GM18517 (cell line): ENCODE results near the gene PTPRN2.
"Not testable (repeated sequence)": the region's sequence is repeated elsewhere in the genome, so short reads cannot be mapped to it uniquely, and the experiment has no call there.

Experiments used
- ATAC-seq: cut with Tn5 transposase; IDR thresholded peaks from one replicate; pipeline ENCODE4 v1.9.1; 2021; ENCODE audit warnings: mild to moderate bottlenecking, moderate library complexity; ENCODE audit not compliant: unreplicated experiment

PTPRN2 gene

DNA sequence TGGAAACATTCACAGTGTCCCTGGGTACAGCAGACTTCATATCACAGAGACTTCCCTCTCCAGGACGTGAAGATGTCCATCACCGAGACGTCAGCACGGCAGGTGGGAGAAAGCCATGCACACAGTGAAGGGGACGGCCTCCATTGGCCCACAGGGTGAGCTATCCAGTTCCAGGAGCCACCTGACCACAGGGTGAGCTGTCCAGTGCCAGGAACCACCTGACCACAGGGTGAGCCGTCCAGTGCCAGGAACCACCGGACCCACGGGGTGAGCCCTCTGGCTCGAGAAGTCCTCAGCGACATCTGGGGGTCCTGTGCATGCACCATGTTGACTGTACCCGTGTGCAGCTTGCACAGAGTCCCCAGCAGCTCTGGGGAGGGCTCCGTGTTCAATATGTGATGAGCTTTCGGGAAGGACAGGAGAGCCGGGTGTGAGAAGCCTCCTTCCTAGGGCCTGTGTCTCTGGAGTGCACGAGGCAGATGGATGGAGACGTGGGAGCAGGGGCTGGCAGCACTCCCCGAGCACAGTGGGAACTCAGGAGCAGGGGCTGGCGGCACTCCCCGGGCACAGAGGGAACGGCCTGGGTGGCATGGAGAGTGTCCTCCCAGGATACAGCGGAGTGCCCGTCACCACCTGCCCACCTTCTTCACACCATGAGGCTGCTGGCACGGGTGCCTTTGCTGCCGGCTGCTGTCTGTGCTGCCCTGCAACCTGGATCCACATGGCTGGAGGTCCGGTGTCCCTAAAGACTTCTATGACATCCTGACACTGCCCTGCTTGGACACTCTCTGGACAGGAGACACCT is 634.6 kb downstream of the PTPRN2 start:
- ATAC-seq, result no peak

DNA sequence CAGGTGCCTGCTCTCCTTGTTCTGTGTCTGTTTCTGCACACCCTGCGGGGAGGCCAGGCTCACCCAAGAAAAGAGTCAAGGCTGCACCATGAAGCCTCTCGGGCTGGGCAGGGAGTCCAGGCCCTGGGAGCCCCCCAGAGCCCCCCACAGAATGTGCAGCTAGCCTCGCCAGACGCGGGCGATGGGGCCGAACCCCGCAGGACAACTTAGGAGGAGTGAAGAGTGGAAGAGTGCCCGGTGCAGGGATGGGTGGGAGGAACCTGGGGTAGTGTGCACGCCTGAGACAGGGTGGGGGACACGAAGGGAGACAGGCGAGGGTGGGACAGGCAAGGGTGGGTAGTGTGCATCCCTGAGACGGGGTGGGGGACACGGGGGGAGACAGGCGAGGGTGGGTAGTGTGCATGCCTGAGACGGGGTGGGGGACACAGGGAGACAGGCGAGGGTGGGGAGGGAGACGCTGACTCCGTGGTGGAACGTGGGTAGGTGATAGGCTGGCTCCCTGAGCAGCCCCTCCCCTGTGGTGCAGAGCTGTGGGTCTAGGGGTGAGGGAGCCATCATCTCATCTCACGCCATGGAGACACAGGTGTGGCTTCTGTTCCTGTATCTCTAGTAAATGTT is 635.5 kb downstream of the PTPRN2 start:
- no peak for ATAC-seq

DNA sequence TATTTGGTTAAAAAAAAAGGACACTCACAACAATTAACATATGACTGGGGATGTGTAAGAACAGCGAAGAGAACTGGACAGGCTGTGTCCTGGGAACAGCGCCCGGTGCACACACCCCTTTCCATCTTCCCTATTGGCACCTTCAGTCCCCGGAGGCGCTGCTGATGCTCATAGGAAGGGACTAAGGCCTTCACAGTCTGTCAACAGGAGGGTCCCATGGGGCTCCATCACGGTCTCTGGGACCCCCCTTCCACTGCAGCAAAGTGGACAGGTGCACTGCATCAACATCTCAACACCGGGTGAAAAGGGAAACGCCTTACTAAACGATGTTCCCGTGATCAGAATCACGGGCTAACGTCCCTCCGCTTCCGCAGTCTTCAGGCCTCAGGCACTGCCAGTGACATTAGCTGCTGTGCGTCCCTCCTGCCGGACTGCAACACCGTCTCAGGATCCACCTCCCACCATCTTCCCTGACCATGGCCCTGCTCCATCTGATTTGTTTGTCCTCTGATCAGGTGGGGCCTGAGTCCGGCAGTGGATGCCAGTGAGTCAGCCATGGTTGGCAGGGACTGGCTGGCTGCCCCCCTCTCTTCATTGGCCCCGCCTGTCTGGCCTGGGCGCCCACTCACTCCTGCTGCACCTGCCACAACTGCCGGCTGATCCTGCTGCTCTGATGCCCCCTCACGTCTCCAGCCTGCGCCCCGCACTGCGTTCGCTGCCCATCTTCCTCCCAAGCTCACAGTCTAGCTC is 636.1 kb downstream of the PTPRN2 start:
- ATAC-seq, result no peak

DNA sequence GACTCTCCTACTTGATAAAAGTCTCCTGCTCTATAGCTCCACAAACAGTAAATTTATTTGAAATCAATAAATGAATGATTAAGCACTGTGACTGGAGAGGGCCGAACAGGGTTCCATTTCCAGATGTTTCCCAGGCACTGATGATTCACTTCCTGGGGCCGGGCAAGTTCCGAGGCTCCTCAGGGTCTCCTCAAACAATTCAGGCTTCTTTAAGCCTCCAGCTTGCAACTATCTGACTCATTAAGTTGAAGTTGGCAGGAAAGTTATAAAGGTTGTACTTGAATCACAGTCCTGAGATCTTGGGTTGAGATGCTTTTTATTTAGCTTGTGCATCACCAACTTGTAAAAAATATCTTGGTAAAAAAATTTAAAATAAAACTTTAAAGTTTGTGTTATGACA is 637.9 kb downstream of the PTPRN2 start:
- no peak for ATAC-seq

DNA sequence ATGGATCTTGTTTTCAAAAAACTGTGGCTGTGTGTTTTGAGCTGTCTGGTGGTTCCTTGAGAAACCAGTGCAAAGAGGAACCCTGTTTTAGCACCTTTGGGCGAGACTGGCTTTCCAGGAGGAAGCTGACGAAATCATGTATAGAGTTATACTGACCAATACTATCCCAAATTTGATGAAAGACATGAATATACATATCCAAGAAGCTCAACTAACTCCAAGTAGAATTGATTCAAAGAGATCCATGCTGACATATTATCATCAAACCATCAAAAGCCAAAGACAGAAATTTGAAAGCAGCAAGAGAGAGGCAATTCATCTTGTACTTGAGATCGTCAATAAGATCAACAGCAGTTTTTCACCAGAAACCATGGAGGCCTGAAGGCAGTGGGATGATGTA is 640.1 kb downstream of the PTPRN2 start:
- ATAC-seq, result no peak

DNA sequence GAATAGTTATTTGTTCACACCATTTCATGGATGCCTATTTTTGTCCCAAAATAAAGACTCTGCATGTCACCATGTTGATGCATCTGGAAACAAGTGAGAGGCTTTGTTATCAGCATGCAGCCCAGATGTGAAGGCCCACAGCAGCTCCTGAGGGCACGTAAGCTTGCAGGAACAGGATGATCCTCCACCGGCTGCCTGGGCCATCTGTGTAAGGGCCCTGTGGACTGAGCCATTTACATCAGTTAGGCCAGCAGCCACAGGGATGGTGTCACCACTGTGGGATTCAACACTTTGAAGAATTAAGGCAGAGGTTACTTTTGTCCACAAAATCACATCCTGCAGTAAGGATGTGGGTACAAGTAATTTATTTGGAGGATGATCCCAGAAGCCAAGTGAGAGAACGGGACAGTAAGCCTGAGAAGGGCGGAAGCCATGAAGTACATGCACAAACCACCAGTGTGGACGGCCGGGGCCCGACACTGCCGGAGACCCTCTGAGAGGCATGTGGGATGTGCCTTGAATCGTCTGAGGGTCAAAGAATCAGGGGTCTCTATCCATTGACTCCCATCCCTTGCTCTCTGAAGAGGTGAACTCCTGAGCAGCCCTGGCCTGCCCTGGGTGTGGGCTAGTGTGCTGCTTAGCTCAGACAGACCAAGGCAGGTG is 641.1 kb downstream of the PTPRN2 start:
- ATAC-seq, result no peak

DNA sequence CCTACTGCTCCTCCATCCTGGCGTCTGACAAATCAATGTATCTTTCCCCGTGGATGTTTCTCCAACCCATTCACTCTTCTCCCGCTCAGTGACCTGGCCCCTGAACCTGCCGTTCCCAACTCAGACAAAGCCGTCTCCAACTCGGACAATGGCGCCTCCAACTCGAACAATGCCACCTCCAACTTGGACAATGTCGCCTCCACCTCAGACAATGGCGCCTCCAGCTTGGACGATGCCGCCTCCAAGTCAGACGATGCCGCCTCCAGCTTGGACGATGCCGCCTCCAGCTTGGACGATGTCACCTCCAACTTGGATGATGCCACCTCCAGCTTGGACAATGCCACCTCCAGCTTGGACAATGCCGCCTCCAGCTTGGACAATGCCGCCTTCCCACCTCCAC is 642.2 kb downstream of the PTPRN2 start:
- no peak for ATAC-seq

DNA sequence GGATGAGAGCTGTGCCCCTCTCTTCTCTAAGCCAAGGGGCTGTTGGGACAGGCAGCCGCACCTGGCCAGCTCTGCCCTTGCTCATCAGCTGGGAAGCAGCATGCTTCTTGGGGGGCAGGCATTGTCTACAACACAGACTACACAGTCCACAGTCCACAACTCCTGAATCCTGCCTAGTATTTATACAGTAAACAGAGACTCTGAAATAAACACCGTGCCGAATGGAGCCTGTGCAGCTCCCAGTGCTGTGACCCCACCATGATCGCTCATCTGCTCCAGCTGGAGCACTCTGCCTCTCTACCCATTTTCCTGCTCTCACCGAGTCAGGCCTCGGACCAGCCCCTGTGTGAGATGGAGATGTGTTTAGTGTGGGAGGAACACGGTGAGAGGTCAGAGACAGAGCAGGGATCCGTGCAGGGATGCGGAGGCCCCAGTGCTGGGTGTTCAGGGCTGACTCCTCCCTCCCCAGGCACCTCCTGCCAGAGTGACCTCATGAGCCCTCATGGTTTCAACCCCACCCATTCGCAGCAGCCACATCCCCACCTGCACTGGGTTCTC is 642.8 kb downstream of the PTPRN2 start:
- no peak for ATAC-seq

DNA sequence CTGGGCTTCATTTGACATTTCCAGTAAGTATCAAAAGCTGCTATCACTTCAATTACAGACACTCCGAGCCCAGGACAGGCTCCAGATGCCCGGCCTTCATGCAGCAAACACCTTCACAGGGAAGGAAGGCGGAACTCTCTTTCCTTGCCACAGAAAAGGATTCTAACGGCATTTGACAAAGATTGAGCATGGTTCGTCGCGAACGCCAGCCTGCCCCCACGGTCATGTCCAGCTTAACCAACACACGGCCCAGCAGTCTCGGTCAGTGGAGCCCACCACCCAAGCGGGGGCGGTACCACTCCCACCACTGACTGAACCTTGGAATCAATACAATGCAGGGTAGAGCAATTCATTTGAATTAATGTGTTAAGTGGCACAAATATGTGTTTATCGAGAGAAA is 643.6 kb downstream of the PTPRN2 start:
- no peak for ATAC-seq

DNA sequence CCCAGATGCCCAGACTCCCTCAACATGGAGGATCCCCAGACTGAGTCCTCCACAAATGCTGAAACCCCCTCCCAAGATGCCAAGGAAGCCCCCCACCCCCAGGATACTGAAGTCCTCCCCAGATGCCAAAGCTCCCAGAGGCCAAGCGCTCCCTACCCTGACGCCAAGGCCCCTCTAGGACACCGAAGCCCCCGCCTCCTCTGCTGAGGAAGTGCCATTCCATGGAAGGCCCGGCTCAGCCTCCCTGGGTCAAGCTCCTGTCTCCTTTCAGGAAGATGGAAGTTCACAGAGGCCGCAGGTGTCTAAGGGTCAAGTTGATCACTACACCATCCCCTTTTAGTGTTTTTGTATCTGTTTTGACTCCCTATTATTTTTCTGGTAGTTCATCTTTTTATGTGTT is 644.1 kb downstream of the PTPRN2 start:
- ATAC-seq, result no peak

DNA sequence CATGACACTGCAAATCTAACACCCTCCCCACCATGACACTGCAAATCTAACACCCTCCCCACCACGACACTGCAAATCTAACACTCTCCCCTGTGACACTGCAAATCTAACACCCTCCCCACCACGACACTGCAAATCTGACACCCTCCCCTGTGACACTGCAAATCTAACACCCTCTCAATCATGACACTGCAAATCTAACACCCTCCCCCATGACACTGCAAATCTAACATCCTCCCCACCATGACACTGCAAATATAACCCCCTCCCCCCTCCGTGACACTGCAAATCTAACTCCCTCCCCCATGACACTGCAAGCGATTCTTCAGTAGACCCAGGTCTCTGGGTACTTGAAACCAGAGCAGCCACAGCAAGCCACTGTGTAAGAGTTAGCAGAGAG is 646.4 kb downstream of the PTPRN2 start:
- no peak for ATAC-seq

DNA sequence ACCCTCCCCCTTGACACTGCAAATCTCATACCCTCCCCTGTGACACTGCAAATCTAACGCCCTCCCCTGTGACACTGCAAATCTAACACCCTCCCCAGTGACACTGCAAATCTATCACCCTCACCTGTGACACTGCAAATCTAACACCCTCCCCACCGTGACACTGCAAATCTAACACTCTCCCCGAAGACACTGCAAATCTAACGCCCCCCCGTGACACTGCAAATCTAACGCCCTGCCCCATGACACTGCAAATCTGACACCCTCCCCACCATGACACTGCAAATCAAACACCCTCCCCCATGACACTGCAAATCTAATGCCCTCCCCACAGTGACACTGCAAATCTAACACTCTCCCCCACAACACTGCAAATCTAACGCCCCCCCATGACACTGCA is 647.1 kb downstream of the PTPRN2 start:
- no peak for ATAC-seq

DNA sequence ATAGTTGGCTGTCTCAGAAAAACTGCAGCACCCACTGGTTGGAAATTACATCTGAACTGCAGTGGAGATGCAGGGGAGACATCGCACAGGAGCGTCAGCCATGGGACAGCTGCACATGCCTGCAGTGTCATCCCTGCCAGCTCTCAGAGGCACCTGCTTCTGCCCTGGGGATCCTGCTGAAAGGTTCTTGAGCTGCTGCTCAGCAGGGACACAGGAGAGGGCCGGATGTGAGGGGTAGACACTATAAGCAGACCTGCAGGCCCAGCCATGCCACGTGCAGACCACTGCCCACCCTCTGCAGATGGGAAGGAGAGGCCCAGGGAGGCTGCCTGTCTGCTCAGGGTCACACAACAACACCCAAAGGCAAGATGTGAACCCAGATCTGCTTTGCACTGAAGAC is 649.4 kb downstream of the PTPRN2 start:
- ATAC-seq, result no peak

DNA sequence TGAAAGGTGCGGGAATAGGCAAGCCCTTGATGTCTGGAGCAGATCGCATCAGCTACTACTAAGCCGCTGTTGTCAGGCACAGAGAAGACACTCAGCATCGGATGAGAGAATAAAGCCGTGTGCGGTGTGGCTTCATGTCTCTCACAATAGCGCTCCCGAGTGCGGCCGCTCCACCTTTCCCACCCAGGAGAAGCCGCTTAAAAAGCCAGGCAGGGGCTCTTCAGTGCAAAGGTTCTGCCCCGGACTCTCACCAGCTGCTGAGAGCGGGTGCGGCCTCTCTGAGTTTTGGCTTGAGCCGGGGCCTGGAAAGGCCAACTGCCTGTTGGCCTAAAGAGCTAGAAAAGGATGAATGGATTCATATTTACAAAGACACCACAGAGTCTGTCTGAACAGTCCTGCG is 650.2 kb downstream of the PTPRN2 start:
- no peak for ATAC-seq

DNA sequence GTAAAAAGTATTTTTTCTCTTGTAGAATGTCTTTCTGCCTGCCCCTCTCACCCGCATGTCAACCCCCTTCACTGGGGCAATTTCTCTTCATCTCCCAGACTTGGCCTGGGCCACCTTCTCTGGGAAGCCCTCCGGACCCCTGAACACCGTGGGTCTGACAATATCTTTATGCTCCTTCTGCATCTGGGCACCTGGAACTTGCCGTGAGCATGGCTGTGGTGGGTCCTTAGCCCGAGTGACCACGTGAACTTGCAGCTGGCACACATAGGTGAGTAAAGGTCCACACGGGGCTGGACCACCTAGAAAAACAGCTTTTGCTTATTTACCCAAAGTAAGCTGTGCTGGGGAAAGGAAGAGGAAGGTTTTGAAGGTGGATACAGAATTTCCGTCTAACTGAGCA is 650.6 kb downstream of the PTPRN2 start:
- no peak for ATAC-seq

DNA sequence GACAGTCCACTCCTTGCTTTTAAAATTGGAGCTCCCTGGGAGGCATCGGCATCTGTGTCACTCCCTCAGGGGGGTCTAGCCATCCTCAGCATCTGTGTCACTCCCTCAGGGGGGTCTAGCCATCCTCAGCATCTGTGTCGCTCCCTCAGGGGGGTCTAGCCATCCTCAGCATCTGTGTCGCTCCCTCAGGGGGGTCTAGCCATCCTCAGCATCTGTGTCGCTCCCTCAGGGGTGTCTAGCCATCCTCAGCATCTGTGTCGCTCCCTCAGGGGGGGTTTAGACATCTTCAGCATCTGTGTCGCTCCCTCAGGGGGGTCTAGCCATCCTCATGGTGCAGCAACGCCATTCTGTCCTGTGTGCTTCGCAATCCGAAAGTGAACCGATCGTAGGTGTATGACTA is 651.9 kb downstream of the PTPRN2 start:
- ATAC-seq, result not testable (repeated sequence)

DNA sequence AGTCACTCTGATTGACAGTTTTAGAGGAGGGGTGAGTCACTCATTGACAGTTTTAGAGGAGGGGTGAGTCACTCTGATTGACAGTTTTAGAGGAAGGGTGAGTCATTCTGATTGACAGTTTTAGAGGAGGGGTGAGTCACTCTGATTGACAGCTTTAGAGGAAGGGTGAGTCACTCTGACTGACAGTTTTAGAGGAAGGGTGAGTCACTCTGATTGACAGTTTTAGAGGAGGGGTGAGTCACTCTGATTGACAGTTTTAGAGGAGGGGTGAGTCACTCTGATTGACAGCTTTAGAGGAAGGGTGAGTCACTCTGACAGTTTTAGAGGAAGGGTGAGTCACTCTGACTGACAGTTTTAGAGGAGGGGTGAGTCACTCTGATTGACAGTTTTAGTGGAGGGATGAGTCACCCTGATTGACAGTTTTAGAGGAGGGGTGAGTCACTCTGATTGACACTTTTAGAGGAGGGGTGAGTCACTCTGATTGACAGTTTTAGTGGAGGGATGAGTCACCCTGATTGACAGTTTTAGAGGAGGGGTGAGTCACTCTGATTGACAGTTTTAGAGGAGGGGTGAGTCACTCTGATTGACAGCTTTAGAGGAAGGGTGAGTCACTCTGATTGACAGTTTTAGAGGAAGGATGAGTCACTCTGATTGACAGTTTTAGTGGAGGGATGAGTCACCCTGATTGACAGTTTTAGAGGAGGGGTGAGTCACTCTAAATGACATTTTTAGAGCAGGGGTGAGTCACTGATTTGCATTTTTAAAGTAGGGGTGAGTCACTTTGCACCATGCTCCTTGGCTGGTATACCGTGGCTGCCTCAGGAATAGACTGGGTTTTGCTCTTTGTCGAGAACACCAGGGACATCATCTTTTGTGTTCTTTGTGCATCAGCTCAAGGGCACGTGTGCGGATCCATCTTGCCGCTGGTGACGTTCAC is 654.1 kb downstream of the PTPRN2 start:
- ATAC-seq, result not testable (repeated sequence)

DNA sequence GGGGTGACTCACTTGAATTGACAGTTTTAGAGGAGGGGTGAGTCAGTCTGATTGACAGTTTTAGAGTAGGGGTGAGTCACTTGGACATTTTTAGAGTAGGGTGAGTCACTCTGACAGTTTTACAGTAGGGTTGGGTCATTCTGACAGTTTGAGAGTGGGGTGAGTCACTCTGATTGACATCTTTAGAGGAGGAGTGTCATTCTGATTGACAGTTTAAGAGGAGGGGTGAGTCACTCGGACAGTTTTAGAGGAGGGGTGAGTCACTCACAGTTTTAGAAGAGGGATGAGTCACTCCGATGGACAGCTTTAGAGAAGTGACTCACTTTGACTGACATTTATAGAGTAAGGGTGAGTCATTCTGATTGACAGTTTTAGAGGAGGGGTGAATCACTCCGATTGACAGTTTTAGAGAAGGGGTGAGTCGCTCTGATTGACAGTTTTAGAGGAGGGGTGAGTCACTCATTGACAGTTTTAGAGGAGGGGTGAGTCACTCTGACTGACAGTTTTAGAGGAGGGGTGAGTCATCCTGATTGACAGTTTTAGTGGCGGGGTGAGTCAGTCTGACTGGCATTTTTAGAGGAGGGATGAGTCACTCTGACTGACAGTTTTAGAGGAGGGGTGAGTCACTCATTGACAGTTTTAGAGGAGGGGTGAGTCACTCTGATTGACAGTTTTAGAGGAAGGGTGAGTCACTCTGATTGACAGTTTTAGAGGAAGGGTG is 655.0 kb downstream of the PTPRN2 start:
- no peak for ATAC-seq

DNA sequence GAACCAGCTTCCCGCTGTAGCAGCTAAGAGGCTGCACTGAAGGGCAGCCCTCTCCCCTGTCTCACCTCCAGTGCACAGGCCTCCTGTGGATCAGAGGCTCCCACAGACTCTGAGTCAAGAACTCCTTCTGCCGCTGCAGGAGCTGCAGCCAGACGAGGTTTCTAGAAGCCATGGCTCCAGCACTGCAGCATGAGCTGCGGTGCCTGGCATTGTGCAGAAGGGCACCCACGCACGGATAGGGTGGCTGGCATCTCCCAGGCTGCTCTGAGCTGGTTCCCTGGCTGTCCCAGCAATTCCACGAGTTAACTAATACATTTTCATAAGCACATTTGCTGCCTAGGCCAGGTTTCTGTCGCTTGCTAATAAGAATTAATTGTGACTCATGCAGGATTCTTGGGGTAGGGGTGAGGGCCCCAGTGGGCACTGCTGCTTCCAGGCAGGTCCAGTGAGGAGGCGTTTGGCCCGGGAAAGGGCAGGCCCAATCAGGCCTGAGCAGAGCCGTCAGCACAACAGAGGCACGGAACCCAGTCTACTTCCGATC is 656.6 kb downstream of the PTPRN2 start:
- no peak for ATAC-seq
